Measurements from ENCODE around the gene TOM1.

- TF ChIP-seq TAF1 (IDR thresholded peaks at IDR 0.05; ENCODE audit: low read depth): no peak
- TF ChIP-seq REST (IDR thresholded peaks at IDR 0.05; ENCODE audit: low read depth): no peak
- no peak for TF ChIP-seq RAD21 (IDR thresholded peaks at IDR 0.05; ENCODE audit: low read depth)
Measured at GRCh38 chr22:35335468-35335867, 35.8 kb downstream of the TOM1 start.
